ENCODE results near the gene SUMO4. TPM values are rescaled to one million over a fixed set of nuclear protein-coding genes. Genes with fewer than 3 reads are reported as not detected.

Gene SUMO4
- total RNA-seq, 1 experiment from 2014 or later: 2.9 TPM

- no peak overlapping the region for H3K27ac Mint-ChIP-seq (ENCODE audit: unreplicated experiment)
- CTCF ChIA-PET: no interaction called here
- intact Hi-C loops (cut with micrococcal nuclease; ENCODE audit: unreplicated experiment): no loop called here
- TF ChIP-seq CTCF (IDR thresholded peaks at IDR 0.05; ENCODE audit: unreplicated experiment): no peak
- no peak for DNase-seq
- no peak overlapping the region for H3K4me3 Mint-ChIP-seq (ENCODE audit: low read depth, unreplicated experiment)
- H3K36me3 Mint-ChIP-seq (ENCODE audit: insufficient read depth, unreplicated experiment): no peaks in the 10 kb centered on the region
- H3K4me1 Mint-ChIP-seq (ENCODE audit: low read depth, unreplicated experiment): peaks cover 8% of the 10 kb centered on the region
- no TSS peak for BruUV-seq (replicated peaks)
- no peaks in the 10 kb centered on the region for H3K9me3 Mint-ChIP-seq (ENCODE audit: low read depth, unreplicated experiment)
- H3K27me3 Mint-ChIP-seq (ENCODE audit: unreplicated experiment): peaks cover 10% of the 10 kb centered on the region
Measured at GRCh38 chr6:149423964-149424440, 23.9 kb downstream of the SUMO4 start.

GRCh38 chr6:149425224-149425623 is 25.2 kb downstream of the SUMO4 start:
- Mint-ChIP-seq H3K27me3 (ENCODE audit: unreplicated experiment) (peaks cover 10% of the 10 kb centered on the region), H3K36me3 (ENCODE audit: insufficient read depth, unreplicated experiment) (no peaks in the 10 kb centered on the region), H3K9me3 (ENCODE audit: low read depth, unreplicated experiment) (no peaks in the 10 kb centered on the region), H3K4me3 (ENCODE audit: low read depth, unreplicated experiment) (no peak overlapping the region), H3K4me1 (ENCODE audit: low read depth, unreplicated experiment) (peaks cover 8% of the 10 kb centered on the region), H3K27ac (ENCODE audit: unreplicated experiment) (no peak overlapping the region)
- BruUV-seq (replicated peaks): no TSS peak
- CTCF ChIA-PET: no interaction called here
- TF ChIP-seq CTCF (IDR thresholded peaks at IDR 0.05; ENCODE audit: unreplicated experiment): no peak
- no peak for DNase-seq
- intact Hi-C loops (cut with micrococcal nuclease; ENCODE audit: unreplicated experiment): no loop called here

GRCh38 chr6:149425754-149426153 is 25.7 kb downstream of the SUMO4 start:
- CTCF ChIA-PET: no interaction called here
- Mint-ChIP-seq H3K27ac (ENCODE audit: unreplicated experiment) (no peak overlapping the region), H3K4me1 (ENCODE audit: low read depth, unreplicated experiment) (peaks cover 8% of the 10 kb centered on the region), H3K27me3 (ENCODE audit: unreplicated experiment) (peaks cover 10% of the 10 kb centered on the region), H3K9me3 (ENCODE audit: low read depth, unreplicated experiment) (no peaks in the 10 kb centered on the region), H3K4me3 (ENCODE audit: low read depth, unreplicated experiment) (no peak overlapping the region), H3K36me3 (ENCODE audit: insufficient read depth, unreplicated experiment) (no peaks in the 10 kb centered on the region)
- intact Hi-C loops (cut with micrococcal nuclease; ENCODE audit: unreplicated experiment): no loop called here
- TF ChIP-seq CTCF (IDR thresholded peaks at IDR 0.05; ENCODE audit: unreplicated experiment): no peak
- no TSS peak for BruUV-seq (replicated peaks)
- no peak for DNase-seq

- intact Hi-C loops (cut with micrococcal nuclease; ENCODE audit: unreplicated experiment): no loop called here
- BruUV-seq (replicated peaks): no TSS peak
Measured at GRCh38 chr6:149428606-149429005, 28.5 kb downstream of the SUMO4 start.

More at GRCh38 chr6:149428606-149429005, 28.5 kb downstream of the SUMO4 start:
- CTCF ChIA-PET: no interaction called here
- Mint-ChIP-seq H3K9me3 (ENCODE audit: low read depth, unreplicated experiment) (no peaks in the 10 kb centered on the region), H3K4me1 (ENCODE audit: low read depth, unreplicated experiment) (peaks cover 3% of the 10 kb centered on the region), H3K4me3 (ENCODE audit: low read depth, unreplicated experiment) (no peak overlapping the region), H3K27me3 (ENCODE audit: unreplicated experiment) (peaks cover 5% of the 10 kb centered on the region), H3K27ac (ENCODE audit: unreplicated experiment) (no peak overlapping the region), H3K36me3 (ENCODE audit: insufficient read depth, unreplicated experiment) (no peaks in the 10 kb centered on the region)
- DNase-seq: no peak
- no peak for TF ChIP-seq CTCF (IDR thresholded peaks at IDR 0.05; ENCODE audit: unreplicated experiment)
